Measurements from ENCODE around the gene TAS2R41.

Gene TAS2R41

GRCh38 chr7:143436325-143436946 lies 41.2 kb upstream of the TAS2R41 start:
- no peak for DNase-seq (ENCODE audit: insufficient read length, low spot score)
- TF ChIP-seq, protein P1, sequence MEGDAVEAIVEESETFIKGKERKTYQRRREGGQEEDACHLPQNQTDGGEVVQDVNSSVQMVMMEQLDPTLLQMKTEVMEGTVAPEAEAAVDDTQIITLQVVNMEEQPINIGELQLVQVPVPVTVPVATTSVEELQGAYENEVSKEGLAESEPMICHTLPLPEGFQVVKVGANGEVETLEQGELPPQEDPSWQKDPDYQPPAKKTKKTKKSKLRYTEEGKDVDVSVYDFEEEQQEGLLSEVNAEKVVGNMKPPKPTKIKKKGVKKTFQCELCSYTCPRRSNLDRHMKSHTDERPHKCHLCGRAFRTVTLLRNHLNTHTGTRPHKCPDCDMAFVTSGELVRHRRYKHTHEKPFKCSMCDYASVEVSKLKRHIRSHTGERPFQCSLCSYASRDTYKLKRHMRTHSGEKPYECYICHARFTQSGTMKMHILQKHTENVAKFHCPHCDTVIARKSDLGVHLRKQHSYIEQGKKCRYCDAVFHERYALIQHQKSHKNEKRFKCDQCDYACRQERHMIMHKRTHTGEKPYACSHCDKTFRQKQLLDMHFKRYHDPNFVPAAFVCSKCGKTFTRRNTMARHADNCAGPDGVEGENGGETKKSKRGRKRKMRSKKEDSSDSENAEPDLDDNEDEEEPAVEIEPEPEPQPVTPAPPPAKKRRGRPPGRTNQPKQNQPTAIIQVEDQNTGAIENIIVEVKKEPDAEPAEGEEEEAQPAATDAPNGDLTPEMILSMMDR (IDR thresholded peaks at IDR 0.05; ENCODE audit: insufficient read depth, missing control alignments): no peak
- no peak for FAIRE-seq

- TF ChIP-seq, protein P1 (IDR thresholded peaks at IDR 0.05; ENCODE audit: insufficient read depth, missing control alignments): no peak
- no peak for FAIRE-seq
Observed at GRCh38 chr7:143437578-143437977, 40.1 kb upstream of the TAS2R41 start.

GRCh38 chr7:143439866-143440265 lies 37.8 kb upstream of the TAS2R41 start:
- FAIRE-seq: no peak
- TF ChIP-seq, protein P1 (IDR thresholded peaks at IDR 0.05; ENCODE audit: insufficient read depth, missing control alignments): no peak

More at GRCh38 chr7:143437578-143437977, 40.1 kb upstream of the TAS2R41 start:
- DNase-seq (ENCODE audit: insufficient read length, low spot score): no peak

GRCh38 chr7:143443153-143443552 lies 34.5 kb upstream of the TAS2R41 start, which contains the start of gene TAS2R60:
Gene TAS2R60 (plus strand): TSS chr7:143443453. CDS start chr7:143443453, 0 bp downstream.
- DNase-seq (ENCODE audit: insufficient read length, low spot score) (no peak), FAIRE-seq (no peak)
- TF ChIP-seq, protein P1 (IDR thresholded peaks at IDR 0.05; ENCODE audit: insufficient read depth, missing control alignments): no peak

More at GRCh38 chr7:143439866-143440265, 37.8 kb upstream of the TAS2R41 start:
- no peak for DNase-seq (ENCODE audit: insufficient read length, low spot score)

DNA sequence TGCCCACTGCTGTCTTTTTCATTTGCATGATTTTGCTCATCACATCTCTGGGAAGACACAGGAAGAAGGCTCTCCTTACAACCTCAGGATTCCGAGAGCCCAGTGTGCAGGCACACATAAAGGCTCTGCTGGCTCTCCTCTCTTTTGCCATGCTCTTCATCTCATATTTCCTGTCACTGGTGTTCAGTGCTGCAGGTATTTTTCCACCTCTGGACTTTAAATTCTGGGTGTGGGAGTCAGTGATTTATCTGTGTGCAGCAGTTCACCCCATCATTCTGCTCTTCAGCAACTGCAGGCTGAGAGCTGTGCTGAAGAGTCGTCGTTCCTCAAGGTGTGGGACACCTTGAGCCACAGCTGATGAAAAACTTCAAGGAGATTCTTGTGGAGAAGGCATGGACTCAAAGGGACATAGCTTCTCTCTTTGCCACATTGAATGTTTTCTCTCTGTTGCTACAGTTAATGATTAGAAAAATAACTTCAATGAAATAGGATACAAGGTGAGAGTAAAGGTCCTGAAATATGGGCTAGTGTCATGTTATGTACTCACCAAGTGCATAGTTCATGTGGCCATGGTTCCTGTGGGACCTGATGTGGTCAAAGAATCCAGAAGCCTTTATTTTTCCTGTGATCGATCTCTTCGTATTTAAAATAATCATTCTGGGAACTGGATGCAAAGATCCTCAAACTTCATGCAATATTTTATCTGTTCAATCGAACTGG lies 33.5 kb upstream of the TAS2R41 start:
- no peak for FAIRE-seq
- DNase-seq (ENCODE audit: insufficient read length, low spot score): no peak

DNA sequence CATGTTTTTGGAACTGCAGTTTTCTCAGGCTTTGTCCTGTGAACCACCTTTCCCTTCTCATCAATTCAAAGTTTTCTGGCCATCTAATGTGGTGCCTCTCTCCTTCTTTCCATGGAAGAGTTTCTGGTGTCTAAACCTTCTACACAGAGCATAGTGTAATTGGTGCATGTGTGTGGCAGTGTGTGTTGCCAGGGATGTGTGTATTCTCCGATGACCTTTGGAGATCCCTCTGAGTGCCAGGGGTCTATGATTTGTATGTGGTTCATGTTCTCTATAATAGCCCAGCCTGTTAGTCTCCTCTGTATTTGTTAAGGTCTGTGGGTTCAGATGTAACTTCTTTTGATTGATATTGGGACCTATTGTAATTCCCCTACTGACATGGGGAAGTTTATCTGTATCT lies 32.9 kb upstream of the TAS2R41 start:
- TF ChIP-seq, protein P1 (IDR thresholded peaks at IDR 0.05; ENCODE audit: insufficient read depth, missing control alignments): no peak
- DNase-seq (ENCODE audit: insufficient read length, low spot score) (no peak), FAIRE-seq (no peak)

More for the DNA sequence above, 33.5 kb upstream of the TAS2R41 start:
- TF ChIP-seq, protein P1 (IDR thresholded peaks at IDR 0.05; ENCODE audit: insufficient read depth, missing control alignments): no peak

DNA sequence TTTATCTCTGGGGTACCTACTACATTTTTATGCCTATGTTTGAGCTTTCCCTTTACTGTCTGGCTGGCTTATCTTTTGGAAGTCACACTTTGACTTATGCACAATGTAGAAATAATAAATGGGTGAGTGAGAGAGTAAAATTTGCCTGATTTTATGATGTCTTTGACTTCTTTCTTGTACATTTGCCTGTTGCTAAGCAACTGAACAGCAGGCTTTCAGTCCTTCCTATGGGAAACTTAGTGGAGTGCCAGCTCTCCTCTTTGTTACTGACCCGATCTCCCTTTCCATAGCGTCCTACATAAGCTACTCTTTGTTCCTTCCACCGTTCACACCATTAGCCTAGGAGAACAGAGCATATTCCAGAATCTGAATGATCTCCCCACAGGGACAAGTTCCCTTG lies 30.2 kb upstream of the TAS2R41 start:
- DNase-seq (ENCODE audit: insufficient read length, low spot score) (no peak), FAIRE-seq (no peak)
- TF ChIP-seq, protein P1 (IDR thresholded peaks at IDR 0.05; ENCODE audit: insufficient read depth, missing control alignments): no peak

All from D721Med (cell line).